ENCODE results near the gene SRRT. TPM values are rescaled to one million over a fixed set of nuclear protein-coding genes. Genes with fewer than 3 reads are reported as not detected.

The SRRT gene
- total RNA-seq, 1 experiment from 2014 or later = 65.8 TPM

- no peaks in the 10 kb centered on the region for H3K27me3 ChIP-seq (ENCODE audit: low read length)
- H3K79me2 ChIP-seq (ENCODE audit: low read length) = no peaks in the 10 kb centered on the region
- H2AFZ ChIP-seq (ENCODE audit: low read length) = no peak overlapping the region
- no peaks in the 10 kb centered on the region for H4K20me1 ChIP-seq (ENCODE audit: insufficient read depth, low read depth, low read length)
- H3K4me1 ChIP-seq (ENCODE audit: low read length) = peaks cover 8% of the 10 kb centered on the region
- no peak overlapping the region for H3K27ac ChIP-seq (ENCODE audit: low read length)
- no peaks in the 10 kb centered on the region for H3K9me3 ChIP-seq (ENCODE audit: low read length)
- H3K4me3 ChIP-seq (ENCODE audit: low read length) = no peak overlapping the region
- H3K9ac ChIP-seq (ENCODE audit: low read length) = no peak overlapping the region
- no peak overlapping the region for H3K4me2 ChIP-seq (ENCODE audit: low read depth, low read length, poor library complexity, severe bottlenecking)
- H3K9me2 ChIP-seq (replicated peaks; ENCODE audit: insufficient read depth, low read length) = no peaks in the 10 kb centered on the region
- no peak for DNase-seq
- no peaks in the 10 kb centered on the region for H3K36me3 ChIP-seq (ENCODE audit: insufficient read depth, low read length)
Observed at GRCh38 chr7:100832281-100832633, 42.6 kb upstream of the SRRT start.

GRCh38 chr7:100835903-100836811 is 38.7 kb upstream of the SRRT start:
- Histone ChIP-seq H3K27me3 (ENCODE audit: low read length) (no peaks in the 10 kb centered on the region), H3K9me3 (ENCODE audit: low read length) (no peaks in the 10 kb centered on the region), H3K9ac (ENCODE audit: low read length) (no peak overlapping the region), H3K36me3 (ENCODE audit: insufficient read depth, low read length) (no peaks in the 10 kb centered on the region), H3K79me2 (ENCODE audit: low read length) (no peaks in the 10 kb centered on the region), H3K4me3 (ENCODE audit: low read length) (no peak overlapping the region), H3K4me2 (ENCODE audit: low read depth, low read length, poor library complexity, severe bottlenecking) (no peak overlapping the region), H3K9me2 (replicated peaks; ENCODE audit: insufficient read depth, low read length) (no peaks in the 10 kb centered on the region), H4K20me1 (ENCODE audit: insufficient read depth, low read depth, low read length) (no peaks in the 10 kb centered on the region), H3K27ac (ENCODE audit: low read length) (no peak overlapping the region), H2AFZ (ENCODE audit: low read length) (no peak overlapping the region), H3K4me1 (ENCODE audit: low read length) (peaks cover 11% of the 10 kb centered on the region)
- DNase-seq = no peak

- Histone ChIP-seq H3K9ac (ENCODE audit: low read length) (peak overlapping the region; percentile 76), H3K79me2 (ENCODE audit: low read length) (no peaks in the 10 kb centered on the region), H3K36me3 (ENCODE audit: insufficient read depth, low read length) (no peaks in the 10 kb centered on the region), H3K9me2 (replicated peaks; ENCODE audit: insufficient read depth, low read length) (no peaks in the 10 kb centered on the region), H3K27me3 (ENCODE audit: low read length) (no peaks in the 10 kb centered on the region), H3K27ac (ENCODE audit: low read length) (no peak overlapping the region), H3K4me1 (ENCODE audit: low read length) (peaks cover 11% of the 10 kb centered on the region), H3K9me3 (ENCODE audit: low read length) (no peaks in the 10 kb centered on the region), H3K4me2 (ENCODE audit: low read depth, low read length, poor library complexity, severe bottlenecking) (peak overlapping the region; percentile 89), H3K4me3 (ENCODE audit: low read length) (peak overlapping the region; percentile 66), H4K20me1 (ENCODE audit: insufficient read depth, low read depth, low read length) (no peaks in the 10 kb centered on the region), H2AFZ (ENCODE audit: low read length) (peak overlapping the region; percentile 100)
- no peak for DNase-seq
Observed at GRCh38 chr7:100836812-100837098, 38.1 kb upstream of the SRRT start.

GRCh38 chr7:100837099-100837836 is 37.6 kb upstream of the SRRT start:
- Histone ChIP-seq H3K36me3 (ENCODE audit: insufficient read depth, low read length) (no peaks in the 10 kb centered on the region), H3K9me3 (ENCODE audit: low read length) (no peaks in the 10 kb centered on the region), H3K27ac (ENCODE audit: low read length) (no peak overlapping the region), H2AFZ (ENCODE audit: low read length) (peak overlapping the region; percentile 100), H4K20me1 (ENCODE audit: insufficient read depth, low read depth, low read length) (no peaks in the 10 kb centered on the region), H3K4me3 (ENCODE audit: low read length) (peak overlapping the region; percentile 66), H3K9me2 (replicated peaks; ENCODE audit: insufficient read depth, low read length) (no peaks in the 10 kb centered on the region), H3K27me3 (ENCODE audit: low read length) (no peaks in the 10 kb centered on the region), H3K4me2 (ENCODE audit: low read depth, low read length, poor library complexity, severe bottlenecking) (peak overlapping the region; percentile 89), H3K79me2 (ENCODE audit: low read length) (no peaks in the 10 kb centered on the region), H3K9ac (ENCODE audit: low read length) (peak overlapping the region; percentile 76), H3K4me1 (ENCODE audit: low read length) (peaks cover 11% of the 10 kb centered on the region)
- peak; percentile 94 for DNase-seq

DNA sequence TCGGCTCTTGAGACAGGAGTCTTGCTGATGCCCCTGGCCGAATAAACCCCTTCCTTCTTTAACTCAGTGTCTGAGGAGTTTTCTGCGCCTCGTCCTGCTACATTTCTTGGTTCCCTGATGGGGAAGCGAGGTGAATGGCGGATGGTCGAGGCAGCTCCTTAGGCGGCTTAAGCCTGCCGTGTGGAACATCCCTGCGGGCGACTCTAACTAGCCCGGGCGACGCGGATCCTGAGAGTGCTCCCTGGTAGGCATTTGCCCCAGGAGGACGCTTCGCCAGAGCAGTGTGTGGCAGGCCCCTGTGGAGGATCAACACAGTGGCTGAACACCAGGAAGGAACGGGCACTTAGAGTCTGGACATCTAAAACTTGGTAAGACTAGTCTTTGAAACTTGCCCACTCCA is 35.5 kb upstream of the SRRT start:
- H3K9ac ChIP-seq (ENCODE audit: low read length) = no peak overlapping the region
- H3K9me3 ChIP-seq (ENCODE audit: low read length) = no peaks in the 10 kb centered on the region
- H3K36me3 ChIP-seq (ENCODE audit: insufficient read depth, low read length) = no peaks in the 10 kb centered on the region
- DNase-seq = no peak
- no peaks in the 10 kb centered on the region for H4K20me1 ChIP-seq (ENCODE audit: insufficient read depth, low read depth, low read length)
- no peak overlapping the region for H3K27ac ChIP-seq (ENCODE audit: low read length)
- H3K79me2 ChIP-seq (ENCODE audit: low read length) = no peaks in the 10 kb centered on the region
- H3K4me2 ChIP-seq (ENCODE audit: low read depth, low read length, poor library complexity, severe bottlenecking) = no peak overlapping the region
- no peak overlapping the region for H3K4me3 ChIP-seq (ENCODE audit: low read length)
- H3K27me3 ChIP-seq (ENCODE audit: low read length) = no peaks in the 10 kb centered on the region
- no peak overlapping the region for H2AFZ ChIP-seq (ENCODE audit: low read length)
- H3K9me2 ChIP-seq (replicated peaks; ENCODE audit: insufficient read depth, low read length) = no peaks in the 10 kb centered on the region
- peaks cover 11% of the 10 kb centered on the region for H3K4me1 ChIP-seq (ENCODE audit: low read length)

DNA sequence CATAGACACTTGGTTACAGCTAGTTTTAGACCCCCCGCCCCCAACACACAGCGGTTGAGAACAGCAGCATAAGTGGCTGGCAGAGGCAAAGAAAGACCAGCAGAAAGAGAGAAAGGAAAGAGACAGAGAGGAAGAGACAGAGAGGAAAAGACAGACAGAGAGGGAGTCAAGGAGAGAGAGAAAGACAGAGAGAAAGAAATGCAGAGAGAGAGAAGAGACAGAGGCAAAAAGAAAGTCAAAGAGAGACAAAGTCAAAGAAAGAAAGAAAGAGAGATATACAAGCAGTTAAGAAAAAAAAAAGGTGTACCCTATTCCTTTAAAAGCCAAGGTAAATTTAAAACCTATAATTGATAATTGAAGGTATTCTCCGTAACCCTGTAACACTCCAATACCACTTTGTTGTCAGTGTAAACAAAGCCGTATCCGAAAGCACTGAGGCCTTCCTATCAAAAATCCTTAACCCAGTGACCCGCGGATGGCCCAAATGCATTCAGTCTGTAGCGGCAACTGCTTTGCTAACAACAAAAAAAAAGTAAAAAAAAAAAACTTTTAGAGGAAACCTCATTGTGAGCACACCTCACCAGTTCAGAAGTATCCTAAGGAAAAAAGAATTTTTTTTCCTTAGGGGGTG is 34.3 kb upstream of the SRRT start:
- H3K27ac ChIP-seq (ENCODE audit: low read length) = no peak overlapping the region
- no peaks in the 10 kb centered on the region for H3K9me3 ChIP-seq (ENCODE audit: low read length)
- no peaks in the 10 kb centered on the region for H3K27me3 ChIP-seq (ENCODE audit: low read length)
- no peaks in the 10 kb centered on the region for H3K36me3 ChIP-seq (ENCODE audit: insufficient read depth, low read length)
- no peak overlapping the region for H3K4me3 ChIP-seq (ENCODE audit: low read length)
- peaks cover 11% of the 10 kb centered on the region for H3K4me1 ChIP-seq (ENCODE audit: low read length)
- no peak for DNase-seq
- H3K9ac ChIP-seq (ENCODE audit: low read length) = no peak overlapping the region
- H3K79me2 ChIP-seq (ENCODE audit: low read length) = no peaks in the 10 kb centered on the region
- H2AFZ ChIP-seq (ENCODE audit: low read length) = no peak overlapping the region
- H4K20me1 ChIP-seq (ENCODE audit: insufficient read depth, low read depth, low read length) = no peaks in the 10 kb centered on the region
- no peaks in the 10 kb centered on the region for H3K9me2 ChIP-seq (replicated peaks; ENCODE audit: insufficient read depth, low read length)
- H3K4me2 ChIP-seq (ENCODE audit: low read depth, low read length, poor library complexity, severe bottlenecking) = no peak overlapping the region

GRCh38 chr7:100847360-100847759 is 27.5 kb upstream of the SRRT start:
- no peaks in the 10 kb centered on the region for H3K36me3 ChIP-seq (ENCODE audit: insufficient read depth, low read length)
- peaks cover 10% of the 10 kb centered on the region for H3K4me1 ChIP-seq (ENCODE audit: low read length)
- no peaks in the 10 kb centered on the region for H3K9me2 ChIP-seq (replicated peaks; ENCODE audit: insufficient read depth, low read length)
- H4K20me1 ChIP-seq (ENCODE audit: insufficient read depth, low read depth, low read length) = no peaks in the 10 kb centered on the region
- H3K79me2 ChIP-seq (ENCODE audit: low read length) = no peaks in the 10 kb centered on the region
- H3K4me2 ChIP-seq (ENCODE audit: low read depth, low read length, poor library complexity, severe bottlenecking) = no peak overlapping the region
- no peak overlapping the region for H2AFZ ChIP-seq (ENCODE audit: low read length)
- no peak overlapping the region for H3K9ac ChIP-seq (ENCODE audit: low read length)
- no peak overlapping the region for H3K4me3 ChIP-seq (ENCODE audit: low read length)
- no peak overlapping the region for H3K27ac ChIP-seq (ENCODE audit: low read length)
- no peaks in the 10 kb centered on the region for H3K9me3 ChIP-seq (ENCODE audit: low read length)
- DNase-seq = no peak
- H3K27me3 ChIP-seq (ENCODE audit: low read length) = no peaks in the 10 kb centered on the region

Data from Karpas-422 (cell line).